Mesendoderm (in vitro differentiated cells): ENCODE measurements around the gene USP30.

ENCODE experiments used
- DNase-seq: peaks from one replicate; pipeline ENCODE4 v3.0.0; 2013
- H2AK5ac ChIP-seq: 2 replicates; pipeline ENCODE4 v1.6.1; 2013; ENCODE audit warnings: low read length, inconsistent platforms
- H2BK120ac ChIP-seq: 2 replicates; pipeline ENCODE4 v1.6.1; 2013; ENCODE audit warnings: low read depth, mild to moderate bottlenecking, low read length, moderate library complexity, mixed read lengths
- H2BK15ac ChIP-seq: replicated peaks from 2 replicates; pipeline ENCODE4 v1.6.1; 2013; ENCODE audit warnings: low read depth, mild to moderate bottlenecking, moderate library complexity
- H2BK5ac ChIP-seq: 2 replicates; pipeline ENCODE4 v1.6.1; 2013; ENCODE audit warnings: low read length, inconsistent platforms
- H3K18ac ChIP-seq: 2 replicates; pipeline ENCODE4 v1.6.1; 2013; ENCODE audit warnings: mild to moderate bottlenecking, low read length, mixed read lengths
- H3K23ac ChIP-seq: one replicate; pipeline ENCODE4 v1.6.1; 2013; ENCODE audit warnings: low read length
- H3K27ac ChIP-seq: 2 replicates; pipeline ENCODE4 v1.5.1; 2013; ENCODE audit warnings: low read depth, mild to moderate bottlenecking, inconsistent platforms, low read length, moderate library complexity
- H3K27me3 ChIP-seq: 2 replicates; pipeline ENCODE4 v1.6.1; 2013; ENCODE audit warnings: low read length, control low read depth, mild to moderate bottlenecking, inconsistent platforms; ENCODE audit not compliant: insufficient read depth, poor library complexity
- H3K36me3 ChIP-seq: 2 replicates; pipeline ENCODE4 v1.6.1; 2013; ENCODE audit warnings: low read length, inconsistent platforms; ENCODE audit not compliant: control insufficient read depth, insufficient read depth
- H3K4ac ChIP-seq: one replicate; pipeline ENCODE4 v1.6.1; 2013; ENCODE audit warnings: low read depth, mild to moderate bottlenecking, low read length, moderate library complexity
- H3K4me1 ChIP-seq: 2 replicates; pipeline ENCODE4 v1.6.1; 2013; ENCODE audit warnings: low read depth, low read length, inconsistent platforms; ENCODE audit not compliant: control insufficient read depth
- H3K4me2 ChIP-seq: 2 replicates; pipeline ENCODE4 v1.6.1; 2013; ENCODE audit warnings: low read length
- H3K4me3 ChIP-seq: 2 replicates; pipeline ENCODE4 v1.5.1; 2013; ENCODE audit warnings: mild to moderate bottlenecking, low read length
- H3K56ac ChIP-seq: one replicate; pipeline ENCODE4 v1.6.1; 2013; ENCODE audit warnings: low read length
- H3K79me1 ChIP-seq: 2 replicates; pipeline ENCODE4 v1.6.1; 2013; ENCODE audit warnings: low read length, inconsistent platforms
- H3K79me2 ChIP-seq: 2 replicates; pipeline ENCODE4 v1.6.1; 2013; ENCODE audit warnings: mild to moderate bottlenecking, low read length; ENCODE audit not compliant: control insufficient read depth, insufficient read depth
- H3K9ac ChIP-seq: 2 replicates; pipeline ENCODE4 v1.6.1; 2013; ENCODE audit warnings: low read length, inconsistent platforms
- H4K5ac ChIP-seq: one replicate; pipeline ENCODE4 v1.6.1; 2013; ENCODE audit warnings: low read length
- H4K8ac ChIP-seq: one replicate; pipeline ENCODE4 v1.6.1; 2013; ENCODE audit warnings: low read depth, mild to moderate bottlenecking, control low read depth, low read length, moderate library complexity
- WGBS: extraction: QIAGEN DNeasy Blood & Tissue Kit; methylation state at CpG from one replicate; pipeline ENCODE4 v1.1.7; 2013; ENCODE audit warnings: low lambda C conversion rate, missing lambda C conversion rate; ENCODE audit not compliant: insufficient coverage; ENCODE audit errors: extremely low coverage; 5-methylcytosine and 5-hydroxymethylcytosine counted together

Gene USP30

DNA sequence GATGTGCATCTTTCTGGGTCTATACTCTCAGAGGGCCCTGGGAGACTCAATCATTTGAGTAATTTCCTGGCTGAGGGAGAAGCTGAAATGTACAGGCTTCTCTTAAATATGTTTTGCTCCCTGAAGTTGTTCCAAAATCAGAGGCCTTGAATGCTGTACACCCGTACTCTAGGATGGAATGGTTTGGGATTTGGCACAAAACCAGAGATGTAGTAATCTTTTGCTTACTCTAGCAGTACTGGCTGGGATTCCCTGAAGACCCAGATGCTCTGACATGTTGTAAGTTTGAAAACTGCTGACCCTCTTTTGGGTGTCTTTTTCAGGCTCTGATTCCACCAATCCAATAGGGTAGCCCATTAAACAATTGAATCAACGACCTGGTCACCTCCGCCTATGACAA is 74.4 kb downstream of the USP30 start:
- Histone ChIP-seq H3K27me3 (no peaks in the 10 kb centered on the region), H2BK15ac (no peak overlapping the region), H3K23ac (no peak overlapping the region), H3K4me2 (no peak overlapping the region), H2AK5ac (no peak overlapping the region), H3K4me3 (no peak overlapping the region), H4K8ac (no peak overlapping the region), H3K56ac (no peak overlapping the region), H2BK5ac (no peak overlapping the region), H3K36me3 (no peaks in the 10 kb centered on the region), H3K79me1 (no peaks in the 10 kb centered on the region), H3K9ac (no peak overlapping the region), H3K27ac (no peak overlapping the region), H4K5ac (no peak overlapping the region), H3K79me2 (no peaks in the 10 kb centered on the region), H3K18ac (no peak overlapping the region), H3K4me1 (no peaks in the 10 kb centered on the region), H3K4ac (no peak overlapping the region), H2BK120ac (no peak overlapping the region)
- DNase-seq = no peak
- no CpG with 5 or more reads among the region's 3 CpGs for WGBS

- Histone ChIP-seq H3K23ac (no peak overlapping the region), H3K79me1 (no peaks in the 10 kb centered on the region), H2AK5ac (no peak overlapping the region), H3K9ac (no peak overlapping the region), H3K36me3 (no peaks in the 10 kb centered on the region), H4K8ac (no peak overlapping the region), H3K27me3 (no peaks in the 10 kb centered on the region), H3K18ac (no peak overlapping the region), H3K79me2 (no peaks in the 10 kb centered on the region), H3K4ac (no peak overlapping the region), H2BK120ac (no peak overlapping the region), H2BK15ac (no peak overlapping the region), H3K56ac (no peak overlapping the region), H4K5ac (no peak overlapping the region), H3K27ac (no peak overlapping the region), H3K4me1 (no peaks in the 10 kb centered on the region), H2BK5ac (no peak overlapping the region), H3K4me2 (no peak overlapping the region), H3K4me3 (no peak overlapping the region)
- no CpG with 5 or more reads among the region's 13 CpGs for WGBS
- no peak for DNase-seq
Observed at GRCh38 chr12:109127533-109128242, 75.3 kb downstream of the USP30 start.

GRCh38 chr12:109130297-109131153 is 78.1 kb downstream of the USP30 start:
- H3K9ac ChIP-seq = no peak overlapping the region

DNA sequence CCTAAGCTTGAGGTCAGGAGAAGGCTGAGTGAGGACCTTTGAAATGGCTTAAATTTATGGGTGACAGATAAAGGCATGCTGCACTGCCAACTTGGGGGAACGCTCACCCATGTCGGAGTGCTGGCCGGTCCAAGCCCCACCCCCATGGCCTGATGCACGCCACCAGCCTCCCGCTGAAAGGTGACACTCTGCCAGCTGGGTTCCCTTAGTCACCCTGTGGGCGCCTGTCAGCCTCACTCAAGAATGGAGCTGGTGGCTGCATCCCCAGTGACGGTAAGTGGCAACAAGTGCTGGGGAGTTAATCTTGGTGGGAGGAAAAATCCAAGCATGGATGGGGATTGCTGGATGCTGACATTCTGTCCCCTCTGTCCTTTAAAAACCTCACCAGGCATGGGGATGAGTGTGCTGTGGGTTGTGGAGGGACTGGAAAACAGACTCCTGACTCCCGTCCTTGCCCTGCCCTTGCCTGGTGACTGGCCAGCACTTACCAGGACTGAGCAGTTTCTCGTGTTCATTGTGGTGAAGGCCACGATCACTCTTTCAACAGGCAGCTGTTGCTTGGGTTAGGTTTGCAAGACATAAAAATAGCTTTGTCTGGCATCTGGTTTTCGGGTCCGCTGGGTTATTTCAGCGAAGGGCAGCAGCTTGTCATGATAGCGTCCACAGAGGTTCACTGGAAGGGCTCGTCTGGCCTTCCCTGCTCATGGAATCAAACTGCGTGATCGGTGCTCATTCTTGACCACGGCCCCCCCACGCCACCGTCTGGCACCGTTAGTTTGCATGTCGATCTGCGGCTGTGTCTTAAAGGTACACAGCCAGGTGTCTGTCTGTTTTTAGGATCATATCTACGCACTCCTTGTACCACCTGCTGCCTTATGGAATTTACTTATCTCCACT is 79.0 kb downstream of the USP30 start:
- Histone ChIP-seq H3K4me1 (no peaks in the 10 kb centered on the region), H2BK120ac (no peak overlapping the region), H4K5ac (no peak overlapping the region), H3K9ac (no peak overlapping the region), H3K79me2 (no peaks in the 10 kb centered on the region), H2AK5ac (no peak overlapping the region), H3K18ac (no peak overlapping the region), H2BK15ac (no peak overlapping the region), H3K56ac (no peak overlapping the region), H3K27me3 (no peaks in the 10 kb centered on the region), H2BK5ac (no peak overlapping the region), H3K4me3 (no peak overlapping the region), H3K27ac (no peak overlapping the region), H3K4ac (no peak overlapping the region), H3K4me2 (no peak overlapping the region), H3K79me1 (no peaks in the 10 kb centered on the region), H4K8ac (no peak overlapping the region), H3K36me3 (no peaks in the 10 kb centered on the region), H3K23ac (no peak overlapping the region)
- no CpG with 5 or more reads among the region's 24 CpGs for WGBS
- DNase-seq = no peak

More at GRCh38 chr12:109130297-109131153, 78.1 kb downstream of the USP30 start:
- no peak overlapping the region for H4K5ac ChIP-seq
- H2BK5ac ChIP-seq = no peak overlapping the region
- no CpG with 5 or more reads among the region's 15 CpGs for WGBS
- H3K27ac ChIP-seq = no peak overlapping the region
- H3K4me1 ChIP-seq = no peaks in the 10 kb centered on the region
- H3K36me3 ChIP-seq = no peaks in the 10 kb centered on the region
- H2BK15ac ChIP-seq = no peak overlapping the region
- H3K4me3 ChIP-seq = no peak overlapping the region
- H3K23ac ChIP-seq = no peak overlapping the region
- no peak overlapping the region for H3K4ac ChIP-seq
- no peak overlapping the region for H4K8ac ChIP-seq
- H3K79me2 ChIP-seq = no peaks in the 10 kb centered on the region
- no peak overlapping the region for H3K18ac ChIP-seq
- H2BK120ac ChIP-seq = no peak overlapping the region
- DNase-seq = no peak
- no peak overlapping the region for H3K4me2 ChIP-seq
- no peak overlapping the region for H3K56ac ChIP-seq
- no peaks in the 10 kb centered on the region for H3K79me1 ChIP-seq
- no peaks in the 10 kb centered on the region for H3K27me3 ChIP-seq
- no peak overlapping the region for H2AK5ac ChIP-seq

DNA sequence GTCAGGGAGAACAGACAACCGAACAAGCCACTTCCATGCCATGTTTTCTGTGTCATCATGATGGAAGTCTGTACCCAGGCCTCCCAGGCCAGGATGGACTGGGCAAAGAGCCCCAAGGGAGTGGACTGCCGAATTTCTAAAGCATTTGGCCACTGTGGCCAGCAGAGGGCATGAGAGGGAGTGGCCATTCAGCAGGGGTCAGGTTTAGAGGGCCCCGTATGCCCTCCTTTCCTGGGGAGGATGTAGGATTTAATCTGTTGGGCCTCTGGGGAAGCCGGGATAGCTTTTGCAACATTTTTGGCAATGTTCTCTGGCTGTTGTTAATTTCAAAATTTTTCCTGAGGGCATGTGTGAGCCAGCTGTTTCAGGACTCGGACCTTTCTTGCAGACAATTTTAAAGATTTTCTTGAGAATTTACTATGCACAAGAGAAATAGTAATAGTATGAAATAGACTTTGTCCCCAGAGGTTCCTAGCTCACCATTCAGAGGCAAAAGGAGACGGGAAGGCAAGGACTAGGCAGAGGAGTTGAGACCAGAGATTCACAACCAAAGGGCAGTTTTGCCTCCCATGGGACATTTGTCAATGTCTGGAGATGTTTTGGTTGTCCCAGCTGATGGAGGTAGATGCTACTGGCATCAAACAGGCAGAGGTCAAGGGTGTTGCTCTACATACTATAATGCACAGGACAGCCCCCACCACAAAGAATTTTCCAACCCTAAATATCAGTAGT is 82.0 kb downstream of the USP30 start:
- Histone ChIP-seq H3K79me2 (no peaks in the 10 kb centered on the region), H3K18ac (no peak overlapping the region), H2BK5ac (no peak overlapping the region), H3K23ac (no peak overlapping the region), H3K4me3 (no peak overlapping the region), H2BK120ac (no peak overlapping the region), H2AK5ac (no peak overlapping the region), H4K8ac (no peak overlapping the region), H3K9ac (no peak overlapping the region), H4K5ac (no peak overlapping the region), H3K4ac (no peak overlapping the region), H3K56ac (no peak overlapping the region), H3K4me2 (no peak overlapping the region), H3K27ac (no peak overlapping the region), H2BK15ac (no peak overlapping the region), H3K36me3 (no peaks in the 10 kb centered on the region), H3K4me1 (no peaks in the 10 kb centered on the region), H3K79me1 (no peaks in the 10 kb centered on the region), H3K27me3 (no peaks in the 10 kb centered on the region)
- DNase-seq = peak; percentile 61
- WGBS = no CpG with 5 or more reads among the region's 6 CpGs
